Measurements from ENCODE around the gene LRRTM4. TPM values are rescaled to one million over a fixed set of nuclear protein-coding genes. Genes with fewer than 3 reads are reported as not detected.

The LRRTM4 gene
- total RNA-seq, 4 donors from 2014 or later, result 0.24 to 38.4 (median 1.0) TPM; not detected in 1

GRCh38 chr2:77387324-77387723 is 134.9 kb downstream of the LRRTM4 start:
- Histone ChIP-seq H3K9me3 (no peaks in the 10 kb centered on the region), H3K4me3 (no peak overlapping the region), H3K27me3 (no peaks in the 10 kb centered on the region), H3K36me3 (no peaks in the 10 kb centered on the region), H3K4me1 (no peaks in the 10 kb centered on the region), H3K27ac (no peak overlapping the region)
- TF ChIP-seq POLR2A (IDR thresholded peaks at IDR 0.05) (no peak), CTCF (IDR thresholded peaks at IDR 0.05) (no peak)
- DNase-seq, result no peak
- intact Hi-C loops (cut with DNase I; ENCODE audit: low total_unique reads), result no loop called here

GRCh38 chr2:77372636-77373035 is 149.5 kb downstream of the LRRTM4 start:
- no peak overlapping the region for H3K27ac ChIP-seq
- no peaks in the 10 kb centered on the region for H3K9me3 ChIP-seq
- intact Hi-C loops (cut with DNase I; ENCODE audit: low total_unique reads), result no loop called here
- TF ChIP-seq CTCF (IDR thresholded peaks at IDR 0.05), result no peak
- TF ChIP-seq POLR2A (IDR thresholded peaks at IDR 0.05), result no peak
- H3K4me3 ChIP-seq, result no peak overlapping the region
- no peaks in the 10 kb centered on the region for H3K27me3 ChIP-seq
- no peaks in the 10 kb centered on the region for H3K4me1 ChIP-seq
- H3K36me3 ChIP-seq, result no peaks in the 10 kb centered on the region
- no peak for DNase-seq

GRCh38 chr2:77370511-77370910 is 151.7 kb downstream of the LRRTM4 start:
- H3K27ac ChIP-seq, result no peak overlapping the region
- TF ChIP-seq POLR2A (IDR thresholded peaks at IDR 0.05) (no peak), CTCF (IDR thresholded peaks at IDR 0.05) (no peak)
- DNase-seq, result no peak

GRCh38 chr2:77363277-77363676 is 158.9 kb downstream of the LRRTM4 start:
- intact Hi-C loops (cut with DNase I; ENCODE audit: low total_unique reads), result no loop called here
- Histone ChIP-seq H3K4me1 (no peaks in the 10 kb centered on the region), H3K9me3 (no peaks in the 10 kb centered on the region), H3K4me3 (no peak overlapping the region), H3K27ac (no peak overlapping the region), H3K27me3 (no peaks in the 10 kb centered on the region), H3K36me3 (no peaks in the 10 kb centered on the region)
- no peak for DNase-seq
- TF ChIP-seq CTCF (IDR thresholded peaks at IDR 0.05) (no peak), POLR2A (IDR thresholded peaks at IDR 0.05) (no peak)

More at GRCh38 chr2:77370511-77370910, 151.7 kb downstream of the LRRTM4 start:
- no peaks in the 10 kb centered on the region for H3K36me3 ChIP-seq
- H3K4me3 ChIP-seq, result no peak overlapping the region
- intact Hi-C loops (cut with DNase I; ENCODE audit: low total_unique reads), result no loop called here
- H3K9me3 ChIP-seq, result no peaks in the 10 kb centered on the region
- no peaks in the 10 kb centered on the region for H3K27me3 ChIP-seq
- H3K4me1 ChIP-seq, result no peaks in the 10 kb centered on the region

GRCh38 chr2:77348821-77349220 is 173.4 kb downstream of the LRRTM4 start:
- Histone ChIP-seq H3K4me1 (no peaks in the 10 kb centered on the region), H3K27me3 (no peaks in the 10 kb centered on the region), H3K9me3 (no peaks in the 10 kb centered on the region), H3K4me3 (no peak overlapping the region), H3K36me3 (no peaks in the 10 kb centered on the region), H3K27ac (no peak overlapping the region)
- intact Hi-C loops (cut with DNase I; ENCODE audit: low total_unique reads), result no loop called here
- no peak for DNase-seq
- TF ChIP-seq POLR2A (IDR thresholded peaks at IDR 0.05) (no peak), CTCF (IDR thresholded peaks at IDR 0.05) (no peak)

All from uterus (tissue), 4 donors.